ENCODE results near the gene UMODL1. TPM values are rescaled to one million over a fixed set of nuclear protein-coding genes. Genes with fewer than 3 reads are reported as not detected.
"Not testable (repeated sequence)": the region's sequence is repeated elsewhere in the genome, so short reads cannot be mapped to it uniquely, and the experiment has no call there.

Gene UMODL1
- total RNA-seq, 1 experiment from 2014 or later = 0.18 TPM

DNA sequence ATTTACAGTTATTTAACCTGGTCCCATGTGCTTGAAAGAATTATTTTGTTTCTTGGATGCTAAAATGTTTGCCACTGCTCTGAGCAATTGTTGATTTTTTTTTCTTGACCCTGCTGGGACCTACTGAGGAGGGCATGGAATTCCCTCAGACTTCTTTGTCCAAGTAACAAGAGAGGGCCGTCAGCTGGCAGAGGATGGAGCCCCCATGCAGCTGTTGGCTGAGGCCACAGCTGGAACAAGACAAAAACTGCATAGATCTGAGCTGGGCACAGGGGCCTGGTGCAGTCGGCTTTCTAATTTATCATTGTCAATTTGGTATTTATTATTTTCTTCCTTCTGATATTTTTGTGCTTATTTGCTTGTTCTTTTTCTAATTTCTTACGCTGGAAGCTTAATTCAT, 108.2 kb downstream of the UMODL1 start:
- in situ Hi-C loops (cut with HindIII; ENCODE audit: low pct_unique_long_range_greater_than_20kb, low sequenced_read_pairs) (no loop called here), intact Hi-C loops (cut with micrococcal nuclease; ENCODE audit: unreplicated experiment) (no loop called here)
- ATAC-seq = no peak
- H3K27ac ChIP-seq (ENCODE audit: low read length) = no peak overlapping the region
- no TSS peak for BruUV-seq (replicated peaks)
- no peak for TF ChIP-seq CTCF (IDR thresholded peaks at IDR 0.05)
- no peak for TF ChIP-seq TCF7L2 (IDR thresholded peaks at IDR 0.05; ENCODE audit: low read depth, low read length)
- no peak overlapping the region for H3K4me3 ChIP-seq (ENCODE audit: low read depth in 2 of 2, low read length in 2 of 2)
- peaks cover 2% of the 10 kb centered on the region; the same call in 1 of the 2 replicates for H3K27me3 ChIP-seq (ENCODE audit: control insufficient read depth, insufficient read depth, low read length)
- ChIA-PET POLR2A (no interaction called here), CTCF (no interaction called here)
- no peaks in the 10 kb centered on the region for H3K36me3 ChIP-seq (ENCODE audit: control insufficient read depth, insufficient read depth, low read length)
- H3K9me3 ChIP-seq (ENCODE audit: control insufficient read depth, insufficient read depth, low read depth, low read length) = no peaks in the 10 kb centered on the region
- no peak for DNase-seq (ENCODE audit: low read depth, low spot score)
- H3K4me1 ChIP-seq (ENCODE audit: control insufficient read depth, insufficient read depth, low read length) = no peaks in the 10 kb centered on the region

- H3K27ac ChIP-seq (ENCODE audit: low read length); POLR2A ChIA-PET; H3K36me3 ChIP-seq (ENCODE audit: control insufficient read depth, insufficient read depth, low read length); H3K4me3 ChIP-seq (ENCODE audit: low read depth in 2 of 2, low read length in 2 of 2); ATAC-seq; in situ Hi-C loops (cut with HindIII; ENCODE audit: low pct_unique_long_range_greater_than_20kb, low sequenced_read_pairs); CTCF ChIA-PET; DNase-seq (ENCODE audit: low read depth, low spot score); BruUV-seq (replicated peaks); H3K9me3 ChIP-seq (ENCODE audit: control insufficient read depth, insufficient read depth, low read depth, low read length); intact Hi-C loops (cut with micrococcal nuclease; ENCODE audit: unreplicated experiment); H3K27me3 ChIP-seq (ENCODE audit: control insufficient read depth, insufficient read depth, low read length); H3K4me1 ChIP-seq (ENCODE audit: control insufficient read depth, insufficient read depth, low read length): not testable (repeated sequence)
Observed at GRCh38 chr21:42180001-42180400, 108.9 kb downstream of the UMODL1 start.

- ATAC-seq = no peak
- intact Hi-C loops (cut with micrococcal nuclease; ENCODE audit: unreplicated experiment) (no loop called here), in situ Hi-C loops (cut with HindIII; ENCODE audit: low pct_unique_long_range_greater_than_20kb, low sequenced_read_pairs) (no loop called here)
- no TSS peak for BruUV-seq (replicated peaks)
- ChIA-PET CTCF (no interaction called here), POLR2A (no interaction called here)
- no peak for DNase-seq (ENCODE audit: low read depth, low spot score)
- Histone ChIP-seq H3K27ac (ENCODE audit: low read length) (no peak overlapping the region), H3K36me3 (ENCODE audit: control insufficient read depth, insufficient read depth, low read length) (no peaks in the 10 kb centered on the region), H3K4me1 (ENCODE audit: control insufficient read depth, insufficient read depth, low read length) (no peaks in the 10 kb centered on the region), H3K9me3 (ENCODE audit: control insufficient read depth, insufficient read depth, low read depth, low read length) (no peaks in the 10 kb centered on the region), H3K27me3 (ENCODE audit: control insufficient read depth, insufficient read depth, low read length) (no peaks in the 10 kb centered on the region), H3K4me3 (ENCODE audit: low read depth in 2 of 2, low read length in 2 of 2) (no peak overlapping the region)
- no peak for TF ChIP-seq TCF7L2 (IDR thresholded peaks at IDR 0.05; ENCODE audit: low read depth, low read length)
- no peak for TF ChIP-seq CTCF (IDR thresholded peaks at IDR 0.05)
- TF ChIP-seq POLR2AphosphoS5 (IDR thresholded peaks at IDR 0.05; ENCODE audit: low read depth, low read length) = no peak
- TF ChIP-seq REST (IDR thresholded peaks at IDR 0.05; ENCODE audit: insufficient read depth in 1 of 2, low read depth in 2 of 2, low read length in 1 of 2) = no peak
- TF ChIP-seq SIN3A (IDR thresholded peaks at IDR 0.05; ENCODE audit: borderline replicate concordance, insufficient read depth, low read depth, low read length) = no peak
Observed at GRCh38 chr21:42182713-42183371, 111.7 kb downstream of the UMODL1 start.
